Uterus (tissue), 4 donors: ENCODE data around the gene ZNF583. TPM values are rescaled to one million over a fixed set of nuclear protein-coding genes. Genes with fewer than 3 reads are reported as not detected.

Source experiments
- DNase-seq, 2 donors: peaks; one replicate each; pipeline ENCODE4 v3.0.0-alpha.2; 2019 to 2020
- H3K27ac ChIP-seq, 2 donors: fragments of 200-600 bp; sonication (generic); 1 replicate in 1 of 2; 2 replicates in 1 of 2; pipeline ENCODE4 v1.5.1; 2016 to 2018
- H3K27me3 ChIP-seq, 2 donors: fragments of 200-600 bp; sonication (generic); one replicate each; pipeline ENCODE4 v1.5.1; 2018 to 2019; ENCODE audit warnings: control low read depth in 1 of 2
- H3K36me3 ChIP-seq, 2 donors: fragments of 200-600 bp; sonication (generic); one replicate each; pipeline ENCODE4 v1.5.1; 2019; ENCODE audit warnings: control low read depth in 1 of 2
- H3K4me1 ChIP-seq, 2 donors: fragments of 200-600 bp; sonication (generic); one replicate each; pipeline ENCODE4 v1.5.1; 2018 to 2019; ENCODE audit warnings: control low read depth in 1 of 2
- H3K4me3 ChIP-seq, 2 donors: fragments of 200-600 bp; sonication (generic); 1 replicate in 1 of 2; 2 replicates in 1 of 2; pipeline ENCODE4 v1.5.1; 2018 to 2019; ENCODE audit warnings: mild to moderate bottlenecking in 1 of 2
- H3K9me3 ChIP-seq, 2 donors: fragments of 200-600 bp; sonication (generic); one replicate each; pipeline ENCODE4 v1.5.1; 2019; ENCODE audit warnings: control low read depth in 1 of 2
- CTCF ChIP-seq, 4 experiments: fragments of 200-600 bp in 2 of 4; fragments of 450-650 bp in 2 of 4; sonication (generic) in 2 of 4; IDR thresholded peaks; one replicate each; pipeline ENCODE4 v1.5.1; 2016 to 2019; ENCODE audit warnings: antibody characterized with exemption in 4 of 4, mild to moderate bottlenecking in 2 of 4, moderate library complexity in 1 of 4
- POLR2A ChIP-seq, 2 donors: fragments of 450-650 bp; IDR thresholded peaks; one replicate each; pipeline ENCODE4 v1.6.1; 2016; ENCODE audit warnings: antibody characterized with exemption in 2 of 2, mild to moderate bottlenecking in 1 of 2, moderate library complexity in 1 of 2
- intact Hi-C: fragments of 100-400 bp; cut with DNase I; formaldehyde crosslinking; loops from one replicate; pipeline ENCODE4 v1.15.1; 2023; ENCODE audit warnings: low total_unique reads
- total RNA-seq, 4 donors: library from RNA; depleted of rRNA in 3 of 4; stranded (reverse); fragments of >200 nt in 3 of 4; gene quantifications; one replicate each; pipeline versions ENCODE4 v1.1.0 to v1.2.4, GENCODE V29; 2014 to 2023
- donor health status: DM: yes; HTN: yes; CAD: no.

The ZNF583 gene
- total RNA-seq, result 10 to 100 TPM in 3 of 4 donors, 1 to 10 TPM in 1; 1.5 to 25.1 (median 14.4) TPM

- Histone ChIP-seq H3K4me1 (peaks cover 0 to 6% of the 10 kb centered on the region in 2 donors), H3K36me3 (no peaks in the 10 kb centered on the region), H3K27ac (peak within 1 kb of the TSS; percentile 94 to 98), H3K4me3 (peak within 1 kb of the TSS; percentile 79 to 83), H3K27me3 (no peaks in the 10 kb centered on the region), H3K9me3 (peaks cover 0 to 17% of the 10 kb centered on the region in 2 donors)
- TF ChIP-seq CTCF (IDR thresholded peaks at IDR 0.05) (no peak), POLR2A (IDR thresholded peaks at IDR 0.05) (peak in 1 of 2 donors; percentile 51)
- intact Hi-C loops, result no loop called here
- DNase-seq, result peak; percentile 98
Measured at GRCh38 chr19:56403764-56404704, at the start of gene ZNF583. Gene ZNF583, plus strand, starts transcription at chr19:56404332. Its CDS starts 2,783 bp downstream, at chr19:56407115.

- no peak overlapping the region for H3K4me3 ChIP-seq
- no peak for DNase-seq
- intact Hi-C loops, result loop anchor here (10.0 kb wide), 1 partner anchor 101 kb away; no protein-coding TSS in a partner anchor
- H3K4me1 ChIP-seq, result no peaks in the 10 kb centered on the region
- H3K9me3 ChIP-seq, result peaks cover 0 to 19% of the 10 kb centered on the region in 2 donors
- H3K27me3 ChIP-seq, result no peaks in the 10 kb centered on the region
- H3K27ac ChIP-seq, result no peak overlapping the region
- no peaks in the 10 kb centered on the region for H3K36me3 ChIP-seq
- TF ChIP-seq POLR2A (IDR thresholded peaks at IDR 0.05), result no peak
- TF ChIP-seq CTCF (IDR thresholded peaks at IDR 0.05), result no peak
Measured at GRCh38 chr19:56355517-56355916, 48.6 kb upstream of the ZNF583 start.

- intact Hi-C loops, result loop anchor here (10.0 kb wide), 1 partner anchor 102 kb away; no protein-coding TSS in a partner anchor
- TF ChIP-seq POLR2A (IDR thresholded peaks at IDR 0.05) (no peak), CTCF (IDR thresholded peaks at IDR 0.05) (no peak)
- DNase-seq, result no peak
- Histone ChIP-seq H3K4me1 (no peaks in the 10 kb centered on the region), H3K9me3 (peaks cover 0 to 31% of the 10 kb centered on the region in 2 donors), H3K4me3 (no peak overlapping the region), H3K27ac (no peak overlapping the region), H3K36me3 (no peaks in the 10 kb centered on the region), H3K27me3 (no peaks in the 10 kb centered on the region)
Measured at GRCh38 chr19:56356944-56357343, 47.2 kb upstream of the ZNF583 start.

- intact Hi-C loops, result no loop called here
- no peaks in the 10 kb centered on the region for H3K36me3 ChIP-seq
- no peaks in the 10 kb centered on the region for H3K4me1 ChIP-seq
- H3K4me3 ChIP-seq, result no peak overlapping the region
- DNase-seq, result no peak
- H3K9me3 ChIP-seq, result peaks cover 0 to 46% of the 10 kb centered on the region in 2 donors
- no peak for TF ChIP-seq POLR2A (IDR thresholded peaks at IDR 0.05)
- TF ChIP-seq CTCF (IDR thresholded peaks at IDR 0.05), result no peak
- H3K27me3 ChIP-seq, result no peaks in the 10 kb centered on the region
- H3K27ac ChIP-seq, result no peak overlapping the region
Measured at GRCh38 chr19:56360841-56361240, 43.3 kb upstream of the ZNF583 start.
